Measurements from ENCODE around the gene ANKDD1B.
A peak's percentile ranks its signal among the peaks of the same experiment; 100 is the strongest.

The ANKDD1B gene

DNA sequence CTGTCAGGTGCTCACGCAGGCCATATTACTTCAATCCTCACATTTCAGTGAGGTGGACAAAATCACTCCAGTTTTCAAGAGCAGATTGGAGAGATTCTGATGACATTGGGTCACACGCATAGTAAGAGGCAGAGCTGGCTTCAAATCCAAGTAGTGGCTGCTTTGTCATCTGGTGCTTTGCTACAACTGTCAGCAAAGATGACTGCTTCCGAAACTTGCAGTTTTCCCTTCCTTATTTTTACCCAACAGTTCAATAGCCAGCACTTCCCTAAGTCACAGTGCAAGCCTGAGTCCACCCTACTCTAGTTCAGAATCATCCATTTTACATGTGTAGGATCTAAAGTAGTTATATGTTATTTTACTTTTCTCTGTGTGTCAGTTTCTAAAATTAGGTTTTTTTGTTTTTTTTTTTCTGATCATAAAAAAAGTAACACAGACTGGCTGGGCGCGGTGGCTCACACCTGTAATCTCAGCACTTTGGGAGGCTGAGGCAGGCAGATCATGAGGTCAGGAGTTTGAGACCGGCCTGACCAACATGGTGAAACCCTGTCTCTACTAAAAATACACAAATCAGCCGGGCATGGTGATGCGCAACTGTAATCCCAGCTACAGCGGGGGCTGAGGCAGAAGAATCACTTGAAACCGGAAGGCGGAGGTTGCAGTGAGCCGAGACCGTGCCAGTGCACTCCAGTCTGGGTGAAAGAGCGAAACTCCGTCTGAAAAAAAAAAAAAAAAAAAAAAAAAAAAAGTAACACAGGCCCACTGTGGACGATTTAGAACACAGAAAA is 49.6 kb downstream of the ANKDD1B start:
- peaks cover 1% of the 10 kb centered on the region for H3K36me3 Mint-ChIP-seq (ENCODE audit: low read depth)
- no peaks in the 10 kb centered on the region for H3K27me3 Mint-ChIP-seq (ENCODE audit: low read depth)
- H3K4me1 Mint-ChIP-seq (ENCODE audit: low read depth), result peaks cover 11% of the 10 kb centered on the region
- H3K4me3 Mint-ChIP-seq, result no peak overlapping the region
- no peak overlapping the region for H3K27ac Mint-ChIP-seq
- no peak for DNase-seq (ENCODE audit: low spot score)
- H3K9me3 Mint-ChIP-seq, result no peaks in the 10 kb centered on the region

DNA sequence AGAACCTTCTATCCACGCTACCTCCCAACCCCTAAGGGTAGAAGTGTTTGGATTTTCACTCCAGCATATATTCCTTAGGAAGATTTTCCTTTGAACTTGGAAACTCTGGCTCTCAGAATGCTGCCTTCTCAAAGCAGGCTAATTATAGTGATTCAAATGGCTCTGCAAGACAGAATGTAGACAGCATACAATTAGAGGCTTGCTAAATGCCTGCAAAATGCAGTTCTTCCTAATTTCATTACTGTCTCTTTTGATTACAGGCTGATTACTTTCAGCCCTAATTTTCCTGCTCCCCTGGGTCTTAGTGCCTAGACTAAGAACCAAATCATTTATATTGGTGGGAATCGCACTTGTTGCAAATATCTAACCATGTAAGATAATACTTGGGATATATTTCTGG is 50.8 kb downstream of the ANKDD1B start:
- Mint-ChIP-seq H3K36me3 (ENCODE audit: low read depth) (peaks cover 1% of the 10 kb centered on the region), H3K4me1 (ENCODE audit: low read depth) (peaks cover 14% of the 10 kb centered on the region), H3K4me3 (no peak overlapping the region), H3K9me3 (no peaks in the 10 kb centered on the region), H3K27me3 (ENCODE audit: low read depth) (no peaks in the 10 kb centered on the region), H3K27ac (no peak overlapping the region)
- DNase-seq (ENCODE audit: low spot score), result no peak

DNA sequence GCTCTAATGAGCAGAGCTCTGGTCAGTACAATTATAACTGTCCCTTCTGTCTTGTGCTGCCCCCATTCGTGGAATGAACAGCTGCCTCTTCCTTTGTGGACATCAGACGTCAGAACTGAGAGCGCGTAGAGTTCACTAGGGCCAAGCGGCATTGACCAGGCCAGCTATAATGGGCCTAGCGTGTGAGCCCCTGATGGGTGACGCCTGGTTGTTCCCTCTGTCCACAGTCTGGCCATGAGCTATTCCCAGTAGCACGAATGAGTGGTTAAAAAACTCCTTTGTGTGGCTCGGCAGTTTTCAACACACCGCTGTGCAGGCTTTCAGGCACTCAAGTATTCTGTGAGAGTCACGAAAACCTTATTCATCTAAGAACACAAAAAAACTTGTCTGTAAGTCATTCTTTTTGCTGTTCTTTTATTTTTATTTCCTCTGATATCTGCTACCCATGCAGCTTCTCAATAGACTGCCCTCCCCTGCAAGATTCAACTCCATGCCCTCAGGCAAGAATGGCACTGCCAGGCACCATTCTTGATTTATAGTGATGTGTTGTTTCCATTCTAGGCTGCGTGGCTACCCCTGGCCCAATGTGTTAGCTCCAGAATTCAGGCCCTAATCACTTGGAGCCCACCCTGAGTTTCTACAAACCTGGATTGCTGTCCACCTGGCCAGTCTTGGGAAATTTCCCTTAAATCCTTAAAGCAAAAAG is 52.5 kb downstream of the ANKDD1B start:
- DNase-seq (ENCODE audit: low spot score), result no peak
- peaks cover 1% of the 10 kb centered on the region for H3K36me3 Mint-ChIP-seq (ENCODE audit: low read depth)
- H3K4me1 Mint-ChIP-seq (ENCODE audit: low read depth), result peaks cover 25% of the 10 kb centered on the region
- no peak overlapping the region for H3K27ac Mint-ChIP-seq
- H3K4me3 Mint-ChIP-seq, result no peak overlapping the region
- H3K9me3 Mint-ChIP-seq, result no peaks in the 10 kb centered on the region
- no peaks in the 10 kb centered on the region for H3K27me3 Mint-ChIP-seq (ENCODE audit: low read depth)

DNA sequence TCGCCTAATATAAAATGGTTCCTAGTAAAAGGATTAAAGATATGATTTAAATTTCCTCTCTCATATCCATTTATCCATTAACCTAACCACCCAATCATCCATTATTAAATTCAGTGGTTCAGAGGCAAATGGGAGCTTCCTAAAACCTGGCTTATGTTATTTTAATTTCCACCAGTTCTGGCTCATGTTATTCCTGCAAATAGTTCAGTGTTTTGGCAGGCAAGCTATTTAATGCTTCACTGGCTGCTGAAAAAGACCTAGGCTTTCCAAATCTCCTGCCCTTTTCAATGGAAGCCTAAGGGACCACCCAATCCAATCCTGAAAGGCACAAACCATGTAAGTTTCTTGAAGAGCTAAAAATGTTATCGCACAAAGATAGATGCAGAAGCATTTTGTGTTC is 53.7 kb downstream of the ANKDD1B start:
- no peaks in the 10 kb centered on the region for H3K27me3 Mint-ChIP-seq (ENCODE audit: low read depth)
- no peak overlapping the region for H3K27ac Mint-ChIP-seq
- DNase-seq (ENCODE audit: low spot score), result no peak
- peaks cover 35% of the 10 kb centered on the region for H3K4me1 Mint-ChIP-seq (ENCODE audit: low read depth)
- no peak overlapping the region for H3K4me3 Mint-ChIP-seq
- peaks cover 3% of the 10 kb centered on the region for H3K36me3 Mint-ChIP-seq (ENCODE audit: low read depth)
- H3K9me3 Mint-ChIP-seq, result no peaks in the 10 kb centered on the region

DNA sequence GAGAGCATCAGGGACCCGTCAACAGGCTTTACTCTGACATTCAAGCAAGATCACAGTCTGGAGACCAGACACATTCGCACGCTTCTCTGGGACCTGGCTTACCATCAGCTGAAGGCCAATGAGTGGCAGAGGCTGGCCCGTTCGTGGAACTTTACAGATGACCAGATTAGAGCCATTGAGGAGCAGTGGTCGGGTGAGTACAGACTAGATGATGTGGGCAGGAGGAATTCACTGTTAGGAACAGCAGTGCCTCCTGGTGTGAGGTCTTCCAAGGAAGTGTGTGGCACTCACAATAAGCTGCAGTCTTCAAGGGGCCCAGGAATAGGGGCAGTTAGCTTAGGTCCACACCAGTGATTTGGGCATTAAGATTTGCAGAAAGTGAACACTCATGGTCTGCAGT is 55.5 kb downstream of the ANKDD1B start:
- DNase-seq (ENCODE audit: low spot score), result no peak
- Mint-ChIP-seq H3K36me3 (ENCODE audit: low read depth) (peaks cover 6% of the 10 kb centered on the region), H3K27me3 (ENCODE audit: low read depth) (no peaks in the 10 kb centered on the region), H3K9me3 (no peaks in the 10 kb centered on the region), H3K4me1 (ENCODE audit: low read depth) (peaks cover 39% of the 10 kb centered on the region), H3K27ac (no peak overlapping the region), H3K4me3 (no peak overlapping the region)

DNA sequence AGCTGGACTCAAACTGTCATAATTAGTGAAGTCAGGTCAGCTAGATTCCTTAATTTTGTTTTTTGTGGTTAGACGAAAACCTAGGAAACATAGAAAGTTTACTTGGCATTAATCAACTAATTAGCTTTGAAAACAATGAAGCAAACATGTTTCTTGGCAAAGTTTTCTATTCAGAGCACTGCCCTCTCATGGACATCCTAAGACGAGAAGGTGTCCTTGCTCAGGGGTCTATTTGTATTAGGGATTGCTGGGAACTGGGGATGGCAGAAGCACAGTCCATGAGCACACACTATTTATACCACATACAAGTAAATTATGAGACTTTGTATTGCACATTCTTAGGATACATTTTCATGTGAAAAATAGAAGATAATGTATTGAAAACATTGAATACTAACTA is 56.3 kb downstream of the ANKDD1B start:
- Mint-ChIP-seq H3K36me3 (ENCODE audit: low read depth) (peaks cover 11% of the 10 kb centered on the region), H3K27ac (no peak overlapping the region), H3K9me3 (no peaks in the 10 kb centered on the region), H3K4me3 (no peak overlapping the region), H3K27me3 (ENCODE audit: low read depth) (no peaks in the 10 kb centered on the region), H3K4me1 (ENCODE audit: low read depth) (peaks cover 39% of the 10 kb centered on the region)
- DNase-seq (ENCODE audit: low spot score), result no peak

DNA sequence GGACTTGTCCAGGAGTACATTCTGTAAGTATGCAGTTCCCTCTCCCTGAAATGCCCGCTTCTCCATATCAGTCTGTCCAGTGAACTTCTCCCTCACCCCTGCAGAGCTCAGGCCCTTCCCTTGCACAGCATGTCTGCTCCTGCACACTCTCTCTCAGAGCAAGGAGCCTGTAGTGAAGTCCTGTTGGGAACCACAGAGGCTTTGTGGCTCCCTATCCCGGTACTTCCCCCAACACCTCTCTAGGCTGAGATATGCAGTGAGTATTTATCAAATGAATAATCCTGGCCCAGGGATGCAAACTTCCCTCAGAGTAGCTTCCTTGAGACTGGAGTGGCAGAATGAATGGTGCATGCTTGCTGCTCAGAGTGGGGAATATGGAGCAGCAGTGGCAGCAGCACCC is 57.2 kb downstream of the ANKDD1B start:
- Mint-ChIP-seq H3K4me3 (peak overlapping the region; percentile 84), H3K27me3 (ENCODE audit: low read depth) (no peaks in the 10 kb centered on the region), H3K36me3 (ENCODE audit: low read depth) (peaks cover 15% of the 10 kb centered on the region), H3K27ac (peak overlapping the region; percentile 94), H3K9me3 (no peaks in the 10 kb centered on the region), H3K4me1 (ENCODE audit: low read depth) (peaks cover 39% of the 10 kb centered on the region)
- DNase-seq (ENCODE audit: low spot score), result no peak

DNA sequence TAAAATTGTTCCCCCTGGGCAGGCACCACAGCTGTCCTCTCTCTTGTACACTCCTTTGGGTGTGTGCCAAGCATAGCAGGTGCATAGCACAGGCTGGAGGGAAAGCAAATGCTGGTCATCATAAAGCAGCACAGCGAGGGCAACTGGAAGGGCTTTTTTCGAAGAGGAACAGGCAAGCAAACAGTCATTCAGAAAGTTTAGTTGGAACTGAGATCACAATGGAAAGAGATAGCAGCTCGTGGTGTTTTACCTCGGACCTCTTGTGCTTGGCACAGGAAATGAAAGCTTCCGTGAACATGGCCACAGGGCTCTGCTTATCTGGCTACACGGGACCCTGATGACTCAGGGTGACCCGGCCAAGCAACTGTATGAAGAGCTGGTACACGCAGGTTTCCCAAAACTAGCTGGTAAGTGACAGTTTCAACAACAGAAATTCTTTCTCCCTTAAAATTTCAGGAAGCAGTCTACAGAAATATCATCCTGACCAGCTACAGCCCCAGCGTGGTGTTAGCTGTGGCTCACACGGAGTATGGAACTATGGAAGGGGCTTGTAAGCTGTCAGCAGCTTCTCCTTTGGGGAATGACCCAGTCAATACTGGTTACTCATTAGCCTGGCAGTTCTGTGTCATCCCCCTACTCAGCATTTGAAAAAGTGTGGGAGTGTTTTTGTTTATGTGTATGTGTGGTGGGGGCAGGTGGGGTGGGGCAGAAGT is 57.9 kb downstream of the ANKDD1B start:
- no peaks in the 10 kb centered on the region for H3K9me3 Mint-ChIP-seq
- H3K27ac Mint-ChIP-seq, result peak overlapping the region; percentile 94
- H3K36me3 Mint-ChIP-seq (ENCODE audit: low read depth), result peaks cover 13% of the 10 kb centered on the region
- H3K4me3 Mint-ChIP-seq, result peak overlapping the region; percentile 84
- DNase-seq (ENCODE audit: low spot score), result peak; percentile 86
- H3K4me1 Mint-ChIP-seq (ENCODE audit: low read depth), result peaks cover 39% of the 10 kb centered on the region
- H3K27me3 Mint-ChIP-seq (ENCODE audit: low read depth), result no peaks in the 10 kb centered on the region

DNA sequence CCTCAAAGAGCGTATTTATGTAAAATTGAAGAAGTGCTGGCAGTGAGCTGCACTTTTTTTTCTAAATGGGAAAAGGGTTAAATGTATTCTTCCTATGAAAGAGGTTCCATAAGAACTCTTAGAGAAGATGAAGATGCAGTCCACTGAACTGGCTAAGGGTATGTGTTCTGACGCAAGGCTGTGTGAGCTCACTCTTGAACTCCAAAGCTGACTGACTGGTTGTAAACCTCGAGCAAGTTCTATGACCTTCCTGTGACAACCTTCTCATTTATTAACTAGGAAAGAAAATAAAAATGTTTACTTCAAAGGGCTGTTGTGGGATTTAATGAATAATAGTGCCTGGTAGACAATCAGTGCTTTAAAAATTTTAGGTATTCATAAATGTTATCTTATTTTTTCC is 59.3 kb downstream of the ANKDD1B start:
- Mint-ChIP-seq H3K27ac (no peak overlapping the region), H3K4me1 (ENCODE audit: low read depth) (peaks cover 37% of the 10 kb centered on the region), H3K9me3 (no peaks in the 10 kb centered on the region), H3K27me3 (ENCODE audit: low read depth) (no peaks in the 10 kb centered on the region), H3K36me3 (ENCODE audit: low read depth) (peaks cover 16% of the 10 kb centered on the region), H3K4me3 (no peak overlapping the region)
- no peak for DNase-seq (ENCODE audit: low spot score)

DNA sequence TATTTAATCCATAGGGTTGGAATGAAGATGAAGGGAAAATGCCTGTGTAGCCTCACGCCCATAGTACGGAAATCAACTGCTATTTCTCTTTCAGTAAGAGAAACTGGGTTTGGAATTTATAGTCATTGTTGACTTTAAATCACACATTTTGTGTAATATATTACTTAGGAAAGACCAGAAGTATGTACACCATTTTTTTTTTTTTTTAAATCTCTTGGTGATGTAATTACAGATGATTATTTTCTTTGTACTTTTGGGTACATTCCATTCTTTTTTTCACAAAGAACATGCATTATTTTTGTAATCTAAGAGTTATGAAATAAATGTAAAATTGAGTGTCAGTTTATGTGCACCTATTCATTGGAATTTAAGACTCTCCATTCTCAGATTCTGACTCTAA is 60.3 kb downstream of the ANKDD1B start:
- H3K4me1 Mint-ChIP-seq (ENCODE audit: low read depth), result peaks cover 32% of the 10 kb centered on the region
- no peaks in the 10 kb centered on the region for H3K9me3 Mint-ChIP-seq
- no peaks in the 10 kb centered on the region for H3K27me3 Mint-ChIP-seq (ENCODE audit: low read depth)
- H3K4me3 Mint-ChIP-seq, result no peak overlapping the region
- no peak for DNase-seq (ENCODE audit: low spot score)
- H3K27ac Mint-ChIP-seq, result no peak overlapping the region
- H3K36me3 Mint-ChIP-seq (ENCODE audit: low read depth), result peaks cover 21% of the 10 kb centered on the region

DNA sequence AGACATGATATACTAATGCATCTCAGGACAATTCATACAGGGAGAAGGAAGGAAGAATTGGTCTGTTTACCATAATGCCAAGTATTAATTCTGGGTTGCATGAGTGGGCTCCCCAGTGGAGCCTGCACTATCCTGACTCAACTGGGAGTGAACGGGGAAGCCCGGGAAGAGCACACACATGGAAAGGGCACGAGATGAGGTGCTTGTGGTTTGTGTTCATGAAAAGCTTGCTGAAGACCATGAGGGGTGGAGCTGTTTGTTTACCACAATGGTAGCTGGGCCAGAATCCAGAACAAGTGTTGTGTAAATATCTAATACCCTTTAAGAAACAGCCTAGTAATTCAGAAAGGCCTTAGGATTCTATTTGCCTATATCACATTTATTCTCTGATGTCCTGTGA is 61.4 kb downstream of the ANKDD1B start:
- H3K27ac Mint-ChIP-seq, result no peak overlapping the region
- H3K27me3 Mint-ChIP-seq (ENCODE audit: low read depth), result no peaks in the 10 kb centered on the region
- H3K4me1 Mint-ChIP-seq (ENCODE audit: low read depth), result peaks cover 34% of the 10 kb centered on the region
- H3K9me3 Mint-ChIP-seq, result no peaks in the 10 kb centered on the region
- DNase-seq (ENCODE audit: low spot score), result no peak
- peaks cover 26% of the 10 kb centered on the region for H3K36me3 Mint-ChIP-seq (ENCODE audit: low read depth)
- no peak overlapping the region for H3K4me3 Mint-ChIP-seq

DNA sequence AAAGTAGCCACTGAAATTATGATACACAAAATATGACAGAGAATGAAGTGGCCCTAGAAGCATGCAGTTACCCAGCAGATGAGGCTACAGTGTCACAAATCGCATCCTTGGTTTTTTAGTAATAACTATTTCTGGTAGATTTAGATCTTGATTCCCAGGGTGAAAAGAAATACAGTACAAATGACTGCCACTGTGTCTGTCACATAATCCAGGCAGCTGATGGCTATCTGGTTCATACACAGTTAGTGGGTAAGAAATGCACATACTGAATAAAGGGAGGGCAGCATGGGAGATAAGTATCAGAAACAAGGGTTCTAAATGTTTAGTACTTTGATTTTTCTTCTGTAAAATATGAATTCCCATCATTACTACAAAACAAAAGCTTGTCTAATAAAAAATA is 64.5 kb downstream of the ANKDD1B start:
- no peak overlapping the region for H3K4me3 Mint-ChIP-seq
- DNase-seq (ENCODE audit: low spot score), result no peak
- no peaks in the 10 kb centered on the region for H3K27me3 Mint-ChIP-seq (ENCODE audit: low read depth)
- H3K36me3 Mint-ChIP-seq (ENCODE audit: low read depth), result peaks cover 36% of the 10 kb centered on the region
- peaks cover 22% of the 10 kb centered on the region for H3K4me1 Mint-ChIP-seq (ENCODE audit: low read depth)
- H3K27ac Mint-ChIP-seq, result no peak overlapping the region
- H3K9me3 Mint-ChIP-seq, result no peaks in the 10 kb centered on the region

DNA sequence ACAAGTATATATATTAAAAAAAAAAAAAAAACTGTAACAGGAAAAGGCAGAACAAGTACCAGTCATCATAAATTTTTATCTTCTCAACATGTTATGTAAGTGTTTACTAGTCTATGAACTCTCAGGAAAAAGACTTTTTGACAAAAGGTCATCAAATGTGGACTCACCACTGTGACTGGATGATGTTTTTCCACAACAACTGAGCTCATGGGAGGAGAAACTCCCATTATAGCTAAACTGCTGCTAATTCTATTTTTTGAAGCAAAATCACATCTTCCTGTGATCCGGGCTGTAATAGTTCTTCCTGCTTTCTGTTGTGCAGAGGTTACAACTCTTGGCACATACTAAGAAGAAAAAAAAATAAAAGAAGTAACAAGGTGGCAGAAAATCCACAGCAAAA is 66.4 kb downstream of the ANKDD1B start:
- H3K4me3 Mint-ChIP-seq, result peak overlapping the region; percentile 45
- peaks cover 20% of the 10 kb centered on the region for H3K4me1 Mint-ChIP-seq (ENCODE audit: low read depth)

DNA sequence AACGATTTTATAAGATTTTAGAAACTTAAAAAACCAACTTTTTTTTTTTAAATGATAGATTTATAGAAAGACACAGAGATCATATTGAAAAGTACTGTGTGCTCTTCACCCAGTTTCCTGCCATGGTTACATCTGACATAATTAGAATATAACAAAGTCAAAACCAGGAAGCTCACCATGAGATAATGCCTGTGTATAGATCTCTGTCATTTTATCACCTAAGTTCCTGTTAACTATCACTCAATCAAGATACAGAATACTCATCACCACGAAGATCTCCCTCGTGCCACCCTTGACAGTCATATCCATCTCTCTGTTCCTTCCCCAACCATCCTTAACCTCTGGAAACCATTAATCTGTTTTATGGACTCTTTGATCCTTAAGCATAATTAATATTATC is 66.9 kb downstream of the ANKDD1B start:
- no peaks in the 10 kb centered on the region for H3K27me3 Mint-ChIP-seq (ENCODE audit: low read depth)
- DNase-seq (ENCODE audit: low spot score), result peak; percentile 20
- peak overlapping the region; percentile 69 for H3K27ac Mint-ChIP-seq
- peaks cover 31% of the 10 kb centered on the region for H3K36me3 Mint-ChIP-seq (ENCODE audit: low read depth)
- no peaks in the 10 kb centered on the region for H3K9me3 Mint-ChIP-seq
- peaks cover 20% of the 10 kb centered on the region for H3K4me1 Mint-ChIP-seq (ENCODE audit: low read depth)
- peak overlapping the region; percentile 45 for H3K4me3 Mint-ChIP-seq

More for the DNA sequence above, 66.4 kb downstream of the ANKDD1B start:
- no peak for DNase-seq (ENCODE audit: low spot score)
- Mint-ChIP-seq H3K27me3 (ENCODE audit: low read depth) (no peaks in the 10 kb centered on the region), H3K36me3 (ENCODE audit: low read depth) (peaks cover 30% of the 10 kb centered on the region), H3K9me3 (no peaks in the 10 kb centered on the region), H3K27ac (peak overlapping the region; percentile 69)

Data from T-helper 2 cell treated with Interferon-gamma antibody and Interleukin-4, amounts not matched to agents 5 μg/mL and 100 μg/mL, for 36 hours (primary cell).